ENCODE measurements around the gene C16orf74.

DNA sequence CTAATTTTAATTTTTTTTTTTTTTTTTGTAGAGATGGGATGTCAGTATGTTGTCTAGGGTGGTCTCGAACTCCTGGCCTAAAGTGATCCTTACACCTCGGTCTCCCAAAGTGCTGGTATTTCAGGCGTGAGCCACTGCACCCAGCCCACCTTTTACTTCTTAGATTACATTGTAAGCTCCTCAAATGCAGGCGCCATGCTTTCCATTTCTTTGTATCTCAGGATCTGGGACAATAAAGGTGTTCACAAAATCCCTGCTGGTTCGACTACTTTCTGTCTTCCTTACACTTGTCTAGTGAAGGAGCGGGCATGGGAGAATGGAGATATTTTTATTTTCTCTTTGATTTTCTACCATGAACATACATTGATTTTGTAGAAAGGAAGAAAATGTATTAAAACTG, 23.2 kb upstream of the C16orf74 start:
- no peak for TF ChIP-seq POLR2A (IDR thresholded peaks at IDR 0.05)
- TF ChIP-seq, protein P1, sequence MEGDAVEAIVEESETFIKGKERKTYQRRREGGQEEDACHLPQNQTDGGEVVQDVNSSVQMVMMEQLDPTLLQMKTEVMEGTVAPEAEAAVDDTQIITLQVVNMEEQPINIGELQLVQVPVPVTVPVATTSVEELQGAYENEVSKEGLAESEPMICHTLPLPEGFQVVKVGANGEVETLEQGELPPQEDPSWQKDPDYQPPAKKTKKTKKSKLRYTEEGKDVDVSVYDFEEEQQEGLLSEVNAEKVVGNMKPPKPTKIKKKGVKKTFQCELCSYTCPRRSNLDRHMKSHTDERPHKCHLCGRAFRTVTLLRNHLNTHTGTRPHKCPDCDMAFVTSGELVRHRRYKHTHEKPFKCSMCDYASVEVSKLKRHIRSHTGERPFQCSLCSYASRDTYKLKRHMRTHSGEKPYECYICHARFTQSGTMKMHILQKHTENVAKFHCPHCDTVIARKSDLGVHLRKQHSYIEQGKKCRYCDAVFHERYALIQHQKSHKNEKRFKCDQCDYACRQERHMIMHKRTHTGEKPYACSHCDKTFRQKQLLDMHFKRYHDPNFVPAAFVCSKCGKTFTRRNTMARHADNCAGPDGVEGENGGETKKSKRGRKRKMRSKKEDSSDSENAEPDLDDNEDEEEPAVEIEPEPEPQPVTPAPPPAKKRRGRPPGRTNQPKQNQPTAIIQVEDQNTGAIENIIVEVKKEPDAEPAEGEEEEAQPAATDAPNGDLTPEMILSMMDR (IDR thresholded peaks at IDR 0.05), result no peak

Data from transverse colon (tissue), 3 donors.